HTR-8/SVneo (cell line): ENCODE data around the gene HSPB6.
"Not testable (repeated sequence)": the region's sequence is repeated elsewhere in the genome, so short reads cannot be mapped to it uniquely, and the experiment has no call there.

Source experiments
- DNase-seq: peaks from one replicate; pipeline ENCODE4 v3.0.0; 2011; ENCODE audit warnings: low spot score, mixed read lengths; ENCODE audit not compliant: insufficient read length
- FAIRE-seq: peaks from 2 replicates; lab custom pipeline; 2011; peaks lifted over from hg19 to GRCh38; lab: Jason Lieb, UNC

HSPB6 gene, protein sequence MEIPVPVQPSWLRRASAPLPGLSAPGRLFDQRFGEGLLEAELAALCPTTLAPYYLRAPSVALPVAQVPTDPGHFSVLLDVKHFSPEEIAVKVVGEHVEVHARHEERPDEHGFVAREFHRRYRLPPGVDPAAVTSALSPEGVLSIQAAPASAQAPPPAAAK

DNA sequence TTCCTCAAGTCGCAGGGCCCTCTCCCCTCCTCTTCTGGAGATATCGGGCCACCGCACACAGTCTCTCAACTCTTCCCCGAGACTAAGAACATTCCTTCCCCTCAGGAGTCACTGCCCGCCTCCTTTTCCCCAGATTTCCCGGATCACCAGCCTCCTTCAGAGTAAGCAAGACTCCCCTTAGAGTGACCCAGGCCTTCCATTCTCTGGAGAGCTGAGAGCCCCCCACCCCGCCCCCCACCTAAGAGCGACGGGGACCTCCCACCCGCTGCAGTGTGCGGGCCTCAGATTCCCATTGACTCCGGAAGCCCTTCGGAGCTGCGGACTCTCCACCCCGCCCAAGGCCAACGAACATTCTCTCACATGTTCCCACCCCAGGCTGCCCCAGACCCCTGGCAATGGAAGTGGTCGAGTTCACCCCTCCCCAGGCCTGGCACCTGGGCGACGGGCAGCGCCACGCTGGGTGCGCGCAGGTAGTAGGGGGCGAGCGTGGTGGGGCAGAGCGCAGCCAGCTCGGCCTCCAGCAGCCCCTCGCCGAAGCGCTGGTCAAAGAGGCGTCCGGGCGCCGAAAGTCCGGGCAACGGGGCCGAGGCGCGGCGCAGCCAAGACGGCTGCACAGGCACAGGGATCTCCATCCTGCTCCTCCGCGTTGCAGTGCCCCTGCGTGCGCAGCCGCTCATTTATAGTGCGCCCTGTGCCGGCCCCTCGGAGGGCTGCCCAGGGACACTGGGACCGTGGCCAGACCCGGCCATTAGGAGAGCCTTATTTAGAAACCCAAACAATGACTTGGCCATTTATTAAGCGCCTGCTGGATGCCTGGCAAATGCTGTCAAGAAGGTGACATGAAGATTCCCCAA is at the start of gene HSPB6:
Gene HSPB6, minus strand, starts transcription at position 653 of the 854 bp plus-strand sequence. Its CDS starts 21 bp downstream, at position 632.
- no peak for FAIRE-seq
- no peak for DNase-seq

DNA sequence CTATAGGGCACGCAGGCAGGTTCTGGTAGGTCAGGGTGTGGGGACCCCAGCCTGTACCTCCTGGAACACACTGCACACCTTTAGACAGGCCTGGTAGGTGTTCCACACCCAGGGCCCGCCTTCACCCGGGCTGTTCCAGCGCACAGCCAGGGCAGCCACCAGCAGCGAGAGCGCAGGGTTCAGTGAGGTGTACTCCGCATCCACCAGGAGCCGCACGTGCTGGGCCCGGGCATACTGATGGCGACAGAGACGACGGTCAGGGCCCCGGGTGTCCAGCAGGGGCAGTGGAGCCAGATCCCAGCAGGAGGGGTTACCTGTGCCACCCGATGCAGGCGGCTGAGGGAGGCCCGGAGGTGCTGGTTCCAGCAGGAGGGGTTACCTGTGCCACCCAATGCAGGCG is 49.8 kb upstream of the HSPB6 start:
- FAIRE-seq (no peak), DNase-seq (no peak)

DNA sequence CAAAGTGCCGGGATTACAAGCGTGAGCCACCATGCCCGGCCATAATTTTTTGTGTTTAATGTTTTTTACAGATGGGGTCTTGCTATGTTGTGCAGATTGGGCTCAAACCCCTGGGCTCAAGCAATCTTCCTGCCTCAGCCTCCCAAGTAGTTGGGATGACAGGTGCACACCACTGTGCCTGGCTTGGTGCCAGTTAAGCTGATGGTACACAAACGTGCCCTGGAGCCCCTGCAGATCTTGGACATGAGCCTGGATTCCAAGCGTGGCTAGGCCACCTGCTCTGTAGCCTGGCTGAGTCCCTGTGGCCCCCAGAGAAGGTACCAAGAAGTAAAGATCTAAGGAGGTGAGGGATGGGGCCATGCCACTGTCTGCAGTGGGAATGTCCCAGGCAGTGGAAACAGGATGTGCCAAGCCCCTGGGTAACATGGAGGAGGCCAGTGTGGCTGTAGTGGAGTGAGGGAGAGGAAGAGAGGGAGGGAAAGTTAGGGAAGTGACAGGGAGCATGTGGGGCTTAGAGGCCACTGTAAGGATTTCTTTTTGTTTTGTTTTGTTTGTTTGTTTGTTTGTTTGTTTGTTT is 48.8 kb upstream of the HSPB6 start:
- DNase-seq, result no peak
- no peak for FAIRE-seq

DNA sequence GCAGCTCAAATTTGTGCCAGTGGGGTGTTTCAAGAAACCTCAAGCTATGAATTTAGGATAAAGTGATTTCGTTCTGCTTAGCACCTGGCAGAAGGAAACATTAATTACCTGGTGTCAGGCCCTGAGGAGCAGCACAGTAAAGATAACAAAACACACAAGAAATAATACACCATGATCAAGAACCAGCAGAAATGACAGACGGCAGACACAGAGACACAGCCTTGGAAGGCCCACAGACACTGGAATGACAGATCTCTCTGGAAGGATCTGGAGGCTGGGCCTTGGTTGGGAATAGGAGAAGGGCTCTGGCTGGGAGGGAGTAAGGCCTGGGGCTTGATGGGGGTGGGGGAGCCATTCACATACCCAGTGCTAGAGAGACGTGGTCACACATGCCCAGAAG is 45.0 kb upstream of the HSPB6 start:
- DNase-seq (no peak), FAIRE-seq (no peak)

DNA sequence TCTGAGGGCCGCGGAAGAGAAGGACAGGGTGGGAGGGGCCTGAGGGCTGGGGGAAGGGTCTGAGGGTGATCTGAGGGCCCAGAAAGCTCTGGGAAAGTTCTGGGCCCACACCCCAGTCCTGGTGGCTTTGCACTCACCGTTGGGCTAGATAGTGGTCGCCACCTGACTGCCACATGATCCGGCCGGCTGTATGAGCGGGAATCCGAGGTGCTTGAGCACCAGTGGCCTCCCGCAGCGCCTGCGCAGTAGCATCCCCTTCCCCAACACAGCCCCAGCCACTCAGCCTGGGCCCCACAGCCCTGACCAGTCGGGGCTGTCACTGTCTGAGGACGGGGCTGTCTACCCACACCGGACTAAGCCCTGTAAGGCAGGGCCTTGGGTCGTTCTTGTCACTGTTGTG is 40.8 kb upstream of the HSPB6 start:
- FAIRE-seq (no peak), DNase-seq (no peak)

DNA sequence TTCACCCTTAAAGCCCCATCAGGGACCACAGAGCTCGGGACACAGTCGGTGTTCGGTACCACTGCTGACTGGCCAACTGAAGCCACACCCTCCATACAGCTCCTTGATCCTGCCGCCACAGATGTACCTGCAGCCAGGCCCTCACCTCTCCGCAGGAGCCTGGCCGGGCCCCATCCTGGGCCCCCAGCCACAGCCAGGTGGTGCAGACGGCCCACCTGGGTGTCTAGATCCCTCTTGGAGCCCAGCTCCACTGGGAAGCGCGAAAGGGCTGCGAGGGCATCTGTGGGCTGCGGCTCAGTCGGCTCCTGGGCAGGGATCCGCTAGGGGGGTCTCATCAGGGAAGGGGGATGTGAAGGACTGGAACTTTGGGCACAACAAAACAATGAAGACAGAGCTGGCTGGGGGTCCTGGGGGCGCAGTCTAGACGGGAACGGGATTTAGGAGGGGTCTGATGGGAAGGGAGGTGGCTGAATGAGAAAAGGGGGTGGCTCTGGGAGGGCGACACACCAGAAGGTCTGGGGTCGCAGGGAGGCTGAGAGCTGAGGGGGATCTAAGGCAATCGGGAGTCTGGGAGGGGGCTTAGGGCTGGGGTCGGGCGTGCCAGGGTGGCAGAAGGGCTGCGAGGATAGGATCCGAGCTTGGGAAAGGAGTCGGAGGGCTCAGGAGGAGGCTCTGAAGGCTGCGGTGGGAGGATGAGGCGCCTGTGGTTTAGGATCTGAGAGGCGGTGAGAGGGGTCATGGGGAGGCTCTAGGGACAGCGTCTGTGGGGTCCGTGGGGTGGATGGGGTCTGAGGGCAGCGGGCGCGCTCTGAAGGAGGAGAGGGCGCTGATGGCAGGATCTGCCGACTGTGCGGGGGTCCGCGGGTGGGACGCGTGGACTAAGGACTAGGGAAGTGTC is 40.1 kb upstream of the HSPB6 start:
- FAIRE-seq (peak; percentile 36), DNase-seq (no peak)

DNA sequence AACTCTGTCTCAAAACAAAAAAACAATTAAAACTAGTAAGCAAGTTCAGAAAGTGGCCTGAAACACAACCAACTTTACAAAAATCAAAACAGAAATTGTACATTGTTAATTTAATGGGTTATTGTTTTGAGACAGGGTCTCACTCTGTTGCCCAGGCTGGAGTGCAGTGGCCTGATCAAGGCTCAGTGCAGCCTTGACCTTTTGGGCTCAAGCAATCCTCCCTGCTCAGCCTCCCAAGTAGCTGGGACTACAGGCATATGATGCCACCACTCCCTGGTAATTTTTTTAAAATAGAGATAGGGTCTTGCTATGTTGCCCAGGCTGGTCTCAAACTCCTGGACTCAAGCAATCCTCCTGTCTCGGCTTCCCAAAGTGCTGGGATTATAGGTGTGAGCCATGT is 38.7 kb upstream of the HSPB6 start:
- DNase-seq, FAIRE-seq: not testable (repeated sequence)

DNA sequence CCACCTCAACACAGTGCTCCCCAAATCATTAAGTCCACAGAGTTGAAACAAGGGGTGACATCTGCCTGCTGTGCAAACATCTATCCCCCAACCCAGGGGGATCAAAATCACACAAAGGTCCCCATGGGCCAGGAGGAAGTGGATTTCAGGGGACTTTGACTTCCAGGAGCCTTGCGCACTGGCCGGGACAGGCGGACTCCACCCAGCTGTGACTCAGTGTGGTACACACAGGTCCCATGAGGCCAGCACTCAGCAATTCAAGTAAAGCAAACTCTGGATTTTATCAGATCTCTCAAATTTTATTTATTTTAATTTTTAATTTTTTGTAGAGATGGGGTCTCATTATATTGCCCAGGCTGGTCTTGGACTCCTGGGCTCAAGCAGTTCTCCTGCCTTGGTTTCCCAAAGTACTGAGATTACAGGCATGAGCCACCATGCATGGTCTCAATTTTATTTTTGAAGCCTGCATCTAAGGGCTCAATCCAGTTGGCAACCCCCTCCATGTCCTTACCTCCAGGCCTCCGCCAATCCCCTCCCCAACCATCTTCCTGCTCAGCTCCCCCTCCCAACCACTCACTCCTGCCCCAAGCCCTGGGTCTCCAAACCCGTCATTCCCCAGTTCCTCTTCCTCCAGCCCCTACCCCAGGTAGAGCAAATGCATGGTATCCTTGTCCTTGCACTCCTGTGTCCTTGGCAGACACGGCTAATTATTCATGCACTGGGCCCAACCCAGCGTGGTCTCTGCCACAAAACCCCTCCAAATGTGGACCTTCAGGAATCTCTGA is 36.7 kb upstream of the HSPB6 start:
- DNase-seq, result no peak
- no peak for FAIRE-seq

DNA sequence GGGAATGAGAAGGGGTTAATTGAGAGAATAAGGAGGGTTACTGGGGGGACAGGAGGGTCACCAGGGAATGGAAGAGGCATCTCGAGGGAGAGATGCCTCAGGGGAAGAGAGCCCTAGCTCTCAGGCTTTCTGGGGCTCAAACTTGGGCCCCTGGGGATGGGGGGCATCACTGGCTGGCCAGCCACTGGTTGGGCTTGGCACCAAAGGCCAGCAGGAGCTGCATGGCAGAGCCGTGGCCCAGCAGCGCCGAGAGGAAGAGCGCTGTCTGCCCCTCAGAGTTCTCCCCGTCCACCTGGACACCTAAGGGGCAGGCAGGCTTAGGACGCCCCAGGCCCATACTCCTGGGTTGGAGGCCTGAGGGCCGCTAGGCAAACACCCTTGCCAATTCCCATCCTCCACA is 36.1 kb upstream of the HSPB6 start:
- FAIRE-seq (no peak), DNase-seq (no peak)

DNA sequence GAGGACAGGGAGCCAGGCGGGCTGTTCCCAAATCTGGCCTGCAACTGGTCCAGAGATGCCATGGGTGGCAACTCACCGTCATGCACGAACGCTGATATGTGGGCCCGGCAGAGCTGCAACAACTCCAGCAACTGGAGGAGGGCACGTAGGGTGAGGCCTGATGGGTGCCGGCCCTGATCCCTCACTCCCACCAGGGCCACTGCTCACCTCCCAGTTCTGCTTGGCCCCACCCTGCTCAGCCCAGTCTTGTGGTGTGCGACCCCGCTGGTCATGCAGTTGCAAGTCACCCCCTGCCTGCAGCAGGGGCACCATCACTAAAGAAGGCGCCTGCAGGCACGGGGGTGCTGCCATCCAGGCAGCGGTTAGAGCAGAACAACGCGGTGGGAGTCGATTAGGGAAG is 35.5 kb upstream of the HSPB6 start:
- FAIRE-seq, result no peak
- no peak for DNase-seq

DNA sequence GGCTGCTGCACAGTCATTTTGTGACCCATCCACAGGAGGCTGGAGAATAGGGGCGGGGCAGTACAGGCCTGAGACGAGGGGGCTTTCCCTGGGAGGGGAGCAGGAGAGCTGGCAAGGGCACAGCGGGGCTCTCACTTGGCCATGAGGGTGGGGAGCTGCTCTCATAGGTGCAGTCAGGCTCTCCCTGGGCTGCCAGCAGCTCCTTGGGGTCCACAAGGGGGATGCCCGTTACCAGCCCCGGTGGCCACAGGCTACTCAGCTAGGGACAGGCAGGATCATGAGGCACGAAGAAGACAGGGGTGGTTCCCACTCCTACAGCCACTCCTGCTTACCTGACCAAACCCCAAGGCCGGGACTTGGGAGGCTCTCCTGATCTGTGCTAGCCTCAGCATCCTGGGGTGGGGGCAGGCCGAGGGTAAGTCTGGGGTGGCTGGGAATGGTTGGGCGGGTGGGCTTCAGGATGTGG is 35.0 kb upstream of the HSPB6 start:
- FAIRE-seq (no peak), DNase-seq (no peak)

DNA sequence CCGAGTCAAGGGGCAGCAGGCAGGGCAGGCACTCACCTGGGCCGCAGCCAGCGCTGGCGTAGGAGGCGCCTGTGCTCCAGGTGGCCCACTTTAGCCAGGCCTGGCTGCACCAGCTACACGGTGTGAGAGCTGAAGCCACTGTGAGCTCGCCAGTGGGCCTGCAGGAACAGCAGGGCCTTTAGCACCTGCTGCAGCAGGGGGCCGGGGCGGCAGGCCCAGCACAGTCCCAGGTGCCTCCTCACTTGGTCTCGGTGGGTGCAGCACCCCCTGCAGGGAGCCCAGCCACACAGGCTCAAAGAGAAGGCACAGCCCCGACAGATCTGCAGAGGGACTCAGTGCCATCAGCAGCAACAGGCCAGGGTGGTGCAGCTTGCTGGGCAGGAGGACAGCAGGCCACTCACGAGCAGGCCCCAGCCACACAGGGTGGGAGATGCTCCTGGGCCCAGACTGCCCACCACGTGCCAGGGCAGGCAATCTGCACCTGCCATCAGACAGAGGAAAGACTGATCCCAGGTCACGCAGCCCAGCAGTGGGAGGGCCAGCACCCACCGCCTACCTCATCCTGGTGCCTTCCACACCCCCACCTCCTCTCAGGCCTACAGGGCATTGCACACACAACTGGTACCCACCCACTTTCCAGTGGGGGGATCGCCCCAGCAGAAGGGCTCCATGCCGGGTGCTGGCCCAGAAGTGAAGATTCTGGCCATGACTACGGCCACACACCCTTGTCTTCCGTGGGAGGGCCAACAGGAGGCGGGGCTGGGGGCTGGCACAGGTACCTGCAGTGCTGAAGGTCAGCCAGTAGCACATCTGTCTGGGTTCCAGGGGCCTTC is 34.4 kb upstream of the HSPB6 start:
- no peak for DNase-seq
- no peak for FAIRE-seq

DNA sequence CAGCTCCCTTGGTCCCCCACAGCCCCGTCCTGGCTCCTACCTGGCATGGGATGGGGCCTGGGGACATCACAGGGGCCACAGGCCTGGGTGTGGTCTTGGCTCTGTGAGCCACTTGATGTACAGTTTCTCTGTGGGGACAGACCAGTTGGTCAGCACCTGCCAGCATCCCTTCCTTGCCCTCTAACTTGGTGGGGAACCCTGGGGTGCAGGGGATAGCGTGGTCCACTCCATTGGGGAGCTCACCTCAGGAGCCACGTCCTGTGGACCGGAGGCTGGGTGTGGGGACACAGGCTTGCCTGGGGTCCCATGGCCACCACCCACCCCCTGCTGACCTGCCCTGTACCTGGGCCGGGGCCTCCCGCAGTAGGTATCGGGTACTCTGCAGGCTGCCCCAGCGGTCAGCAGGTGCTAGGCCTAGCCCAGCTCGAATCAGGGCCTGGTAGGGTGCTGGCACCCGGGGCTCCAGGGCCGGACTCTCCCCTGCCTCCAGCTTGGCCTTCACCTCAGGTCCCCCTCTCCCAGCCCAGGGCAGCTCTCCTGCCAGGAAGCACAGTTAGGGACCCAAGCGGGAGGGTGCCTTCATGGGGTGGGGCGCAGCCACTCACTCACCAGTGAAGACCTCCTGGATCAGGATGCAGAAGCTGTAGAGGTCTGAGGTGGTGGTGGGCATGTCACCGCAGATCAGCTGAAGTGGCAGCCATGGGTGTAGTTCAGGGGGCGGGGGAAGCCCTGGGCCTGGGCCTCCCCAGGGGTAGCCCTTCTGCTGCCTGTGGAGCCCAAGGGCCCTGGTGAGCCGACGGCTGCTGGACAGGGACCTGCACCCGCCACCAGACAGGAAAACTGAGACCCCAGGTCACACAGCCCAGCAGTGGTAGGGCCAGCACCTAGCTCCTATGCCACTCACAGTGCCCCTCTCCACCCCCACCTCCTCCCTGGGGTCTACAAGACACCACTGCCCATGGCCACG is 33.4 kb upstream of the HSPB6 start:
- no peak for DNase-seq

DNA sequence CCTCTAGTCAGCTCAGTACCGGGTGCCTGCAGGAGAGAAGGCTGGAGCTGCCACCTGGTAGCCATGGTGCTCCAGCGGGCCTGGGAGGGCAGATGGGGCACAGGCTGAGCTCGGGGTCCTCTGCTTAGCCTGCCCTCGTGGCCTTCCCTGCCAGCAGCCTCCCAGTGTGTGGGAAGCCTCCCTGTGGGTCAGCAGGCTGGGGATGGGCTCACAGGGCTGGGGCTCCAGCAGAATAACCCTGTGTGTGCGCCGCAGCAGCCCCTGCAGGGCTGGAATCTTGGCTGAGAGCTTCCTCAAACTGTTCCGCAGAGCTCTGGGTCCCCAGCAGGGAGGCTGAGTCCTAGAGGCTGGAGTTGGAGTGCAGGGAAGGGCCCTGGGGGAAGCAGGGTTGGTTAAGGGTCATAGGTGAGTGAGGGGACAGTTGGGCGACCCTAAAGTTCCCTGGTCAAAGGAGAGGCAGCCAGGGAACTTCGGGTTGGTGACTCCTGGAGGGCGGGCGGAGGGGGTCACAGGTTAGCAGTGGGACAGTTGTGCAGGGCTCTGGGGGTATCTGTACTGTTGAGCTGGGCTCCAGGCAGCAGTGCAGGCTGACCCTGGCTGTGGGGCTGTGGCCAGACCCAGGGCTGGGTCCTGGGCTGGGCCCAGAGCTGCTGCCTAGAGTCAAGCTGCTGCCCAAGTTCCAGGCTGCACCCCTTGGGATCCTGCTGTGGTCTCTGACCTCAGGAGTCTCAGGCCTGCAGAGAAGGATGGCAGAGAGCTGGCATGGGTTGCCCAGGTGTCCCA is 32.6 kb upstream of the HSPB6 start:
- DNase-seq (no peak), FAIRE-seq (no peak)

More for the DNA sequence above, 33.4 kb upstream of the HSPB6 start:
- FAIRE-seq, result no peak

DNA sequence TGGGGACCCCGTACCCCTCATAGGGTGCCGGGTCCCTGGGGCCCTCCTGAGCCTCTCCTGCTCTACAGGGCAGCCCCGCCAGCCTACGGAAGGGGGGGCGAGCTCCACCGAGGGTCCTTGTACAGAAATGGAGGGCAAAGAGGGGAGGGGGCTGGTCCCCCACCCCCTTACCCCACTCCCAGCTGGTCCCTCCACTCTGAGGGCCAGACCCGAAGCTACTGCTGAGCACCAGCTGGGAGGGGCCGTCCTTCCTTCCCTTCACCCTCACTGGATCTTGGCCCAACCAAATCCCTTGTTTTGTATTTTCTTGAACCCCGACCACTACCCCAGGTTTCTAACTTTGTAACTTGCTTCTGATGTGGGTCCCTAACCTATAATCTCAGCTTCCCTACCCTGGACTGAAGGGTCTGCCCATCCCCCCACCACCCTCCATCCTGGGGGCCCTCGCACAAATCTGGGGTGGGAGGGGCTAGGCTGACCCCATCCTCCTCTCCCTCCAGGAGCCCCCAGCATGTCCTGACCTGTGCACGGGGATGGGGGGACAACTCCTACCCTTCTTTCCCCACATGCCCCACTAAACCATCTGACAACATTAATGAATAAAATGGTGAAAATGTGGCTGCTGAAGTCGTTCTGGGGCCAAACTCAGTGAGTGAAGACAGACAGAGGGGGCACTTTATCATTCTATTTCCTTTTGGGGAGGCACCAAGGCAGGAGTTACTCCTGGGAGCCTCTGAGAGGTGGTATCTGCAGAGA is 31.6 kb upstream of the HSPB6 start:
- DNase-seq (no peak), FAIRE-seq (no peak)

DNA sequence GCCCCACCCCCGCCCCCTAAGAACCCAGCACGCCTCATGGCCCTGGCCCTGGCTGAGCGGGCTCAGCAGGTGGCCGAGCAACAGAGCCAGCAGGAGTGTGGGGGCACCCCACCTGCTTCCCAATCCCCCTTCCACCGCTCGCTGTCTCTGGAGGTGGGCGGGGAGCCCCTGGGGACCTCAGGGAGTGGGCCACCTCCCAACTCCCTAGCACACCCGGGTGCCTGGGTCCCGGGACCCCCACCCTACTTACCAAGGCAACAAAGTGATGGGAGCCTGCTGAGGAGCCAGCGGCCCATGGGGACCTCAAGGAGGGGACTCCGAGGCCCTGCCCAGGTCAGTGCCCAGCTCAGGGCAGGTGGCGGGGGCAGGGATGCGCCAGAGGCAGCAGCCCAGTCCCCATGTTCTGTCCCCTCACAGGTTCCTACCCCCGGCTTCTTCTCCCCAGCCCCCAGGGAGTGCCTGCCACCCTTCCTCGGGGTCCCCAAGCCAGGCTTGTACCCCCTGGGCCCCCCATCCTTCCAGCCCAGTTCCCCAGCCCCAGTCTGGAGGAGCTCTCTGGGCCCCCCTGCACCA is 30.5 kb upstream of the HSPB6 start:
- FAIRE-seq, result no peak
- no peak for DNase-seq
